Measurements from ENCODE around the gene CAMK2D.

The CAMK2D gene

GRCh38 chr4:113504422-113504821 is 257.1 kb downstream of the CAMK2D start:
- DNase-seq = no peak

- DNase-seq = no peak
Measured at GRCh38 chr4:113503691-113504090, 257.8 kb downstream of the CAMK2D start.

- DNase-seq = no peak
Measured at GRCh38 chr4:113502906-113503305, 258.6 kb downstream of the CAMK2D start.

- DNase-seq = no peak
Measured at GRCh38 chr4:113502476-113502875, 259.1 kb downstream of the CAMK2D start.

GRCh38 chr4:113500424-113500823 is 261.1 kb downstream of the CAMK2D start:
- DNase-seq = no peak

GRCh38 chr4:113499696-113500095 is 261.8 kb downstream of the CAMK2D start:
- no peak for DNase-seq

GRCh38 chr4:113499166-113499565 is 262.4 kb downstream of the CAMK2D start:
- DNase-seq = no peak

GRCh38 chr4:113497154-113497884 is 264.2 kb downstream of the CAMK2D start:
- DNase-seq = no peak

- DNase-seq = no peak
Measured at GRCh38 chr4:113496698-113497097, 264.8 kb downstream of the CAMK2D start.

GRCh38 chr4:113495790-113496189 is 265.7 kb downstream of the CAMK2D start:
- DNase-seq = no peak

GRCh38 chr4:113483131-113483530 is 278.4 kb downstream of the CAMK2D start:
- no peak for DNase-seq

GRCh38 chr4:113482325-113482724 is 279.2 kb downstream of the CAMK2D start:
- DNase-seq = no peak

GRCh38 chr4:113481820-113482219 is 279.7 kb downstream of the CAMK2D start:
- no peak for DNase-seq

GRCh38 chr4:113480109-113480508 is 281.4 kb downstream of the CAMK2D start:
- no peak for DNase-seq

GRCh38 chr4:113478032-113478431 is 283.5 kb downstream of the CAMK2D start:
- no peak for DNase-seq

- no peak for DNase-seq
Measured at GRCh38 chr4:113476800-113477199, 284.7 kb downstream of the CAMK2D start.

- DNase-seq = no peak
Measured at GRCh38 chr4:113474017-113474416, 287.5 kb downstream of the CAMK2D start.

GRCh38 chr4:113472864-113473263 is 288.7 kb downstream of the CAMK2D start:
- DNase-seq = no peak

GRCh38 chr4:113471146-113471860 is 290.2 kb downstream of the CAMK2D start:
- no peak for DNase-seq

GRCh38 chr4:113469926-113470325 is 291.6 kb downstream of the CAMK2D start:
- DNase-seq = no peak

- DNase-seq = no peak
Measured at GRCh38 chr4:113469023-113469390, 292.5 kb downstream of the CAMK2D start.

GRCh38 chr4:113468165-113469022 is 293.1 kb downstream of the CAMK2D start:
- no peak for DNase-seq

- no peak for DNase-seq
Measured at GRCh38 chr4:113467581-113467980, 294.0 kb downstream of the CAMK2D start.

- DNase-seq = no peak
Measured at GRCh38 chr4:113462286-113462685, 299.3 kb downstream of the CAMK2D start.
